ENCODE data around the gene CTSC.
"Not testable (repeated sequence)": the region's sequence is repeated elsewhere in the genome, so short reads cannot be mapped to it uniquely, and the experiment has no call there.

The CTSC gene

GRCh38 chr11:88332851-88333250 is 4.7 kb downstream of the CTSC start:
- 100% methylated on average over 1 of the region's 1 CpG; no CpG with 5 or more reads in 1 of the 2 experiments for WGBS, 2 experiments (ENCODE audit: insufficient coverage in 2 of 2)
- Histone ChIP-seq H3K27ac (ENCODE audit: low read depth, low read length, severe bottlenecking) (no peak overlapping the region), H3K9me3 (ENCODE audit: control insufficient read depth, low read length) (no peaks in the 10 kb centered on the region), H3K4me1 (ENCODE audit: control insufficient read depth, insufficient read depth, low read length, poor library complexity, severe bottlenecking) (no peaks in the 10 kb centered on the region), H3K36me3 (ENCODE audit: control insufficient read depth, insufficient read depth, low read length) (peaks cover 72% of the 10 kb centered on the region), H3K4me3 (ENCODE audit: extremely low read depth, insufficient read depth, low read length, poor library complexity, severe bottlenecking) (no peak overlapping the region)

GRCh38 chr11:88330826-88331428 is 6.6 kb downstream of the CTSC start:
- no peak overlapping the region for H3K4me3 ChIP-seq (ENCODE audit: extremely low read depth, insufficient read depth, low read length, poor library complexity, severe bottlenecking)
- no peaks in the 10 kb centered on the region for H3K9me3 ChIP-seq (ENCODE audit: control insufficient read depth, low read length)
- H3K27ac ChIP-seq (ENCODE audit: low read depth, low read length, severe bottlenecking): no peak overlapping the region
- no peaks in the 10 kb centered on the region for H3K4me1 ChIP-seq (ENCODE audit: control insufficient read depth, insufficient read depth, low read length, poor library complexity, severe bottlenecking)
- H3K36me3 ChIP-seq (ENCODE audit: control insufficient read depth, insufficient read depth, low read length): peaks cover 86% of the 10 kb centered on the region
- WGBS, 2 experiments (ENCODE audit: insufficient coverage in 2 of 2): 83 to 96% methylated on average over 1 to 5 of the region's 5 CpGs

- H3K9me3 ChIP-seq (ENCODE audit: control insufficient read depth, low read length): no peaks in the 10 kb centered on the region
- peaks cover 84% of the 10 kb centered on the region for H3K36me3 ChIP-seq (ENCODE audit: control insufficient read depth, insufficient read depth, low read length)
- no peak overlapping the region for H3K4me3 ChIP-seq (ENCODE audit: extremely low read depth, insufficient read depth, low read length, poor library complexity, severe bottlenecking)
- WGBS, 2 experiments (ENCODE audit: insufficient coverage in 2 of 2): 90 to 96% methylated on average over 7 of the region's 8 CpGs
- no peak overlapping the region for H3K27ac ChIP-seq (ENCODE audit: low read depth, low read length, severe bottlenecking)
- peaks cover 3% of the 10 kb centered on the region for H3K4me1 ChIP-seq (ENCODE audit: control insufficient read depth, insufficient read depth, low read length, poor library complexity, severe bottlenecking)
These were observed 7.8 kb downstream of the CTSC start for GRCh38 chr11:88329563-88330250.

GRCh38 chr11:88327462-88328143 is 9.9 kb downstream of the CTSC start:
- H3K27ac ChIP-seq (ENCODE audit: low read depth, low read length, severe bottlenecking): no peak overlapping the region
- no CpG with 5 or more reads among the region's 3 CpGs for WGBS, 2 experiments (ENCODE audit: insufficient coverage in 2 of 2)
- no peak overlapping the region for H3K4me3 ChIP-seq (ENCODE audit: extremely low read depth, insufficient read depth, low read length, poor library complexity, severe bottlenecking)
- H3K4me1 ChIP-seq (ENCODE audit: control insufficient read depth, insufficient read depth, low read length, poor library complexity, severe bottlenecking): peaks cover 3% of the 10 kb centered on the region
- peaks cover 80% of the 10 kb centered on the region for H3K36me3 ChIP-seq (ENCODE audit: control insufficient read depth, insufficient read depth, low read length)
- no peaks in the 10 kb centered on the region for H3K9me3 ChIP-seq (ENCODE audit: control insufficient read depth, low read length)

- H3K4me3 ChIP-seq (ENCODE audit: extremely low read depth, insufficient read depth, low read length, poor library complexity, severe bottlenecking): no peak overlapping the region
- 90 to 100% methylated on average over 2 of the region's 2 CpGs for WGBS, 2 experiments (ENCODE audit: insufficient coverage in 2 of 2)
- H3K4me1 ChIP-seq (ENCODE audit: control insufficient read depth, insufficient read depth, low read length, poor library complexity, severe bottlenecking): peaks cover 3% of the 10 kb centered on the region
- no peak overlapping the region for H3K27ac ChIP-seq (ENCODE audit: low read depth, low read length, severe bottlenecking)
- peaks cover 74% of the 10 kb centered on the region for H3K36me3 ChIP-seq (ENCODE audit: control insufficient read depth, insufficient read depth, low read length)
- H3K9me3 ChIP-seq (ENCODE audit: control insufficient read depth, low read length): no peaks in the 10 kb centered on the region
These were observed 10.5 kb downstream of the CTSC start for GRCh38 chr11:88327061-88327460.

- no peaks in the 10 kb centered on the region for H3K9me3 ChIP-seq (ENCODE audit: control insufficient read depth, low read length)
- WGBS, 2 experiments (ENCODE audit: insufficient coverage in 2 of 2): 86% methylated on average over 1 of the region's 3 CpGs; no CpG with 5 or more reads in 1 of the 2 experiments
- H3K36me3 ChIP-seq (ENCODE audit: control insufficient read depth, insufficient read depth, low read length): peaks cover 74% of the 10 kb centered on the region
- no peak overlapping the region for H3K4me3 ChIP-seq (ENCODE audit: extremely low read depth, insufficient read depth, low read length, poor library complexity, severe bottlenecking)
- no peak overlapping the region for H3K27ac ChIP-seq (ENCODE audit: low read depth, low read length, severe bottlenecking)
- peaks cover 3% of the 10 kb centered on the region for H3K4me1 ChIP-seq (ENCODE audit: control insufficient read depth, insufficient read depth, low read length, poor library complexity, severe bottlenecking)
These were observed 11.4 kb downstream of the CTSC start for GRCh38 chr11:88326099-88326498.

GRCh38 chr11:88324562-88325345 is 12.8 kb downstream of the CTSC start:
- Histone ChIP-seq H3K27ac (ENCODE audit: low read depth, low read length, severe bottlenecking) (no peak overlapping the region), H3K4me3 (ENCODE audit: extremely low read depth, insufficient read depth, low read length, poor library complexity, severe bottlenecking) (no peak overlapping the region), H3K9me3 (ENCODE audit: control insufficient read depth, low read length) (no peaks in the 10 kb centered on the region), H3K36me3 (ENCODE audit: control insufficient read depth, insufficient read depth, low read length) (peaks cover 64% of the 10 kb centered on the region), H3K4me1 (ENCODE audit: control insufficient read depth, insufficient read depth, low read length, poor library complexity, severe bottlenecking) (peaks cover 8% of the 10 kb centered on the region)
- 92 to 100% methylated on average over 2 to 3 of the region's 4 CpGs for WGBS, 2 experiments (ENCODE audit: insufficient coverage in 2 of 2)

- not testable (repeated sequence) for H3K4me1 ChIP-seq (ENCODE audit: control insufficient read depth, insufficient read depth, low read length, poor library complexity, severe bottlenecking)
- WGBS, 2 experiments (ENCODE audit: insufficient coverage in 2 of 2): 92 to 100% methylated on average over 3 to 7 of the region's 8 CpGs
These were observed 14.7 kb downstream of the CTSC start for GRCh38 chr11:88322881-88323280.

GRCh38 chr11:88321412-88321811 is 16.1 kb downstream of the CTSC start:
- H3K4me1 ChIP-seq (ENCODE audit: control insufficient read depth, insufficient read depth, low read length, poor library complexity, severe bottlenecking); H3K27ac ChIP-seq (ENCODE audit: low read depth, low read length, severe bottlenecking); H3K9me3 ChIP-seq (ENCODE audit: control insufficient read depth, low read length); H3K4me3 ChIP-seq (ENCODE audit: extremely low read depth, insufficient read depth, low read length, poor library complexity, severe bottlenecking): not testable (repeated sequence)
- peaks cover 36% of the 10 kb centered on the region for H3K36me3 ChIP-seq (ENCODE audit: control insufficient read depth, insufficient read depth, low read length)

More at GRCh38 chr11:88322881-88323280, 14.7 kb downstream of the CTSC start:
- not testable (repeated sequence) for H3K27ac ChIP-seq (ENCODE audit: low read depth, low read length, severe bottlenecking); H3K4me3 ChIP-seq (ENCODE audit: extremely low read depth, insufficient read depth, low read length, poor library complexity, severe bottlenecking); H3K9me3 ChIP-seq (ENCODE audit: control insufficient read depth, low read length)
- H3K36me3 ChIP-seq (ENCODE audit: control insufficient read depth, insufficient read depth, low read length): peaks cover 47% of the 10 kb centered on the region

- Histone ChIP-seq H3K27ac (ENCODE audit: low read depth, low read length, severe bottlenecking) (no peak overlapping the region), H3K36me3 (ENCODE audit: control insufficient read depth, insufficient read depth, low read length) (peaks cover 37% of the 10 kb centered on the region), H3K4me3 (ENCODE audit: extremely low read depth, insufficient read depth, low read length, poor library complexity, severe bottlenecking) (no peak overlapping the region), H3K4me1 (ENCODE audit: control insufficient read depth, insufficient read depth, low read length, poor library complexity, severe bottlenecking) (peaks cover 6% of the 10 kb centered on the region), H3K9me3 (ENCODE audit: control insufficient read depth, low read length) (no peaks in the 10 kb centered on the region)
- 60 to 73% methylated on average over 1 of the region's 2 CpGs for WGBS, 2 experiments (ENCODE audit: insufficient coverage in 2 of 2)
These were observed 17.4 kb downstream of the CTSC start for GRCh38 chr11:88320149-88320559.
